Adrenal gland (tissue), 5 donors: ENCODE data around the gene TCF7L1.

Experiments used
- CTCF ChIP-seq, 6 experiments: fragments of 450-650 bp in 4 of 6; fragments of 200-600 bp in 2 of 6; sonication (generic) in 1 of 6; IDR thresholded peaks; 1 replicate in 5 of 6; 2 replicates in 1 of 6; pipeline versions ENCODE4 v1.5.1 to v1.8.0; 2016 to 2021; ENCODE audit warnings: antibody characterized with exemption in 6 of 6, mild to moderate bottlenecking in 2 of 6, moderate library complexity in 1 of 6
- POLR2A ChIP-seq, 2 donors: fragments of 450-650 bp; IDR thresholded peaks; one replicate each; pipeline ENCODE4 v1.6.1; 2017; ENCODE audit warnings: antibody characterized with exemption in 2 of 2, mild to moderate bottlenecking in 2 of 2, moderate library complexity in 1 of 2
- donor health status: DM: no; HTN: no; CAD: no.

GRCh38 chr2:85104228-85104627, 29.0 kb upstream of the TCF7L1 start:
- TF ChIP-seq CTCF (IDR thresholded peaks at IDR 0.05) (no peak), POLR2A (IDR thresholded peaks at IDR 0.05) (no peak)
